Stimulated activated CD4-positive, alpha-beta T cell treated with anti-CD3 and anti-CD28 coated beads, Interleukin-4, amount 100 ng/mL, for 48 hours (primary cell): ENCODE results near the gene MYORG.
A peak's percentile ranks its signal among the peaks of the same experiment; 100 is the strongest.

Experiments
- DNase-seq, 2 donors: peaks; one replicate each; pipeline ENCODE4 v3.0.0-alpha.2; 2020; ENCODE audit warnings: low read depth in 2 of 2

The MYORG gene

GRCh38 chr9:34384368-34385165 lies 7.9 kb upstream of the MYORG start:
- no peak for DNase-seq

DNA sequence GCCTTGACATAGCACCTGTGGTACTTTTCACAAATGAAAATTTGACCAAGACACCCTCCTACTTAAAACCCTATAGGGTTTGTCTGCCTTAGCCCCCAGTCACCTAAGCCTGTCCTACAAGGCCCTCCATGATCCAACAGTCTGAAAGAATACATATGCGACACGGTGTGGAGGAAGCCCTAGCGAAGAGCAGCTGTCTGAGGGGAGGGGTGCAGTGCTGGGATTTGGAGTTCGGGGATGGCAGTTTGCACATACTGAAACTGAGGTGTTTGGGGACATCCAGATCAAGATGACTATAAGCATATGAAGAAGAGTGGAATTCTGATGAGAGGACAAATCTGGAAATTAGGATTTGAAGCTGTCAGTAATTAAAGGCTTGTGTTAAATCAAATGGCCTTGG lies 7.2 kb upstream of the MYORG start:
- no peak for DNase-seq

DNA sequence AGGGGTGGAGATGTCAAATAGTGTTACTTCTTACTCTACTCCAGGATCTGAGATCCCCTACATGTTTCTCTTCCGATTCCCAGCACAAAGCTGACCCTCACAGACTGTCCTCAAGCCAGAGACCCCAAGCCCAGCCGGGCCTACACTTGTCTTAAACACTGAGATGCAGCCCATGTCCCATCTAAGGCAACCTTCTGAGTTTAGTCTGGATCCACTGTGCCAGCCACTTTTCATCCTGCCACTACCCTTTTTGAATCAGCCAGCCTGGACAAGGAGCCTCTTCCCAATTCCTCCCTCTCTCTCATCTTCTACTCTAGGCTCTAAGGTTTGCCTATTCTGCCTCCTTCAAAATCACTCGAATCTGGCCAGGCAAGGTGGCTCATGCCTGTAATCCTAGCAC lies 6.2 kb upstream of the MYORG start:
- DNase-seq: no peak

DNA sequence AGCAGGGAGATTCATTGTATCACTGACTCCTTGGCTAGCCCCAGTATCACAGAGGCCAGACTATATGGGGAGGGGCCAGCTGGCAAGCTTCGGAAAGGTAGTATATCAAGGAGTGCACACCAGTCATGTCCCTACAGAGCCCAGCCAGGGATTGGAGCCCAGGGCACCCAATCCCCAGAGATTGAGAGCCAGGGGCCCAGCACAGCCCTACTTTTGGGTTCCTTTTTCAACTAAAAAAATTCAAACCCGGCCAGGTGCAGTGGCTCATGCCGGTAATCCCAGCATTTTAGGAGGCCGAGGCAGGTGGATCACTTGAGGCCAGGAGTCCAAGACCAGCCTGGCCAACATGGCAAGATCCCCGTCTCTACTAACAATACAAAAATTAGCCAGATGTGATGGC lies 5.4 kb upstream of the MYORG start:
- DNase-seq: no peak

- DNase-seq: no peak
Observed at GRCh38 chr9:34381323-34381722, 4.6 kb upstream of the MYORG start.

DNA sequence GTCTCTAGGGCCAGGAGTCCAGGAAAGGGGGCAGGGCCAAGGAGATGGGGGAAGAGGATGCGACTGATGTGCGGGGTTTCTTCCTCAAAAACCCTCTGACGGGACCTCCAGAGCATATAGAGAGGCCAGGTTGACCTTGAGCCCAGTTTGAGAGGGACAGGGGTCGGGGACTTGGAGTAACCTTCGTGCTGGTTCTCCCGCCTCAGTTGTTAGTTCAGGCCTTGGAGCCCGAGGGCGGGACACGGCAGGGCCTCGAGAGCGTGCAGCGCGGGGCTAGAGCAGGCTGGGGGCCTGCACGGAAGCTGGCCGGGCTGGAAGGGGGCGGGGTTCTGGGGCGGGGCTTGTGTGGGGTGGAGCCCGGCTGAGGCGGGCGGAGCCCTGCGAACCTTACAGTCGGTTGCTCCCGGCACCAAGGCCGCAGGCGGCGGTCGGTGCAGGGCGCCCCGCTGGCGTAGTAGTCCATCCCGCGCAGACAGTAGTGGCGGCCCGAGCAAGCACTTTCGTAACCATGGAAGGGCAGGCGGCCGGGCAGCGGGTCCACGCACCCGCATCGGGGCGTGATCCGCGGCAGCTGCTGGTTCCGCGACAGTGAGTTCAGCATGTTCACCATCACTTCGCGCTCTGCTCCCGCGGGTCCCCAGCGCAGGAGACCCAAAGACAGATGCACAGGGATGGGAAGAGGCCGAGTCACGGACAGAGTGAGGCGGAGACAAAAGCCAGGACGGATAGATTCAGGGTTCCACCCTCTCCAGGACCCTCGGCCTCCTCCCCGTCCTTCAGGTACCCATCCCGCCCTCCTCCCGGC lies 4.0 kb upstream of the MYORG start:
- DNase-seq: peak; percentile 74 to 75

DNA sequence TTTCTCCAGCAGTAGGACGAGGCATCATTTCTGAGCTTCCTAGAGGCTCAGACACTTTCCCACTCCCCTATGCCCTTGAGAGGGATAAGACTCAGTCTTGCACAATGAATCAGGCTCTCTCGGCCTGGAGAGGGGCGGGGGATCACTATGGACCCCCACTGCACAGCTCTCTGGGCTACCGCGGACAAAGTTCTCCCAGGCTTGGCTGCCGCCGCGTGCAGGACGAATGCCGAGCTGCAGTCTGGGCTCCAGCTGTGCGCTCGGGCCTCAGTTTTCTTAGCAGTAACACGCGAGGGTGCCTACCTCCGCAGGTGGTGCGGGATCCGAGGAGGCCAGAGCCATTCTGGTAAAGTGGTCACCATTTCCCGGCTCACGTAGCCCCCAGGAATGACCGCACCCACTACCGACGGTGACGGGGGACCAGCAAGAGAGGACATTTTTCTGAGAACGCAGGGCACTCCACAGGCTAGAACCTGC lies 3.4 kb upstream of the MYORG start:
- DNase-seq: no peak

DNA sequence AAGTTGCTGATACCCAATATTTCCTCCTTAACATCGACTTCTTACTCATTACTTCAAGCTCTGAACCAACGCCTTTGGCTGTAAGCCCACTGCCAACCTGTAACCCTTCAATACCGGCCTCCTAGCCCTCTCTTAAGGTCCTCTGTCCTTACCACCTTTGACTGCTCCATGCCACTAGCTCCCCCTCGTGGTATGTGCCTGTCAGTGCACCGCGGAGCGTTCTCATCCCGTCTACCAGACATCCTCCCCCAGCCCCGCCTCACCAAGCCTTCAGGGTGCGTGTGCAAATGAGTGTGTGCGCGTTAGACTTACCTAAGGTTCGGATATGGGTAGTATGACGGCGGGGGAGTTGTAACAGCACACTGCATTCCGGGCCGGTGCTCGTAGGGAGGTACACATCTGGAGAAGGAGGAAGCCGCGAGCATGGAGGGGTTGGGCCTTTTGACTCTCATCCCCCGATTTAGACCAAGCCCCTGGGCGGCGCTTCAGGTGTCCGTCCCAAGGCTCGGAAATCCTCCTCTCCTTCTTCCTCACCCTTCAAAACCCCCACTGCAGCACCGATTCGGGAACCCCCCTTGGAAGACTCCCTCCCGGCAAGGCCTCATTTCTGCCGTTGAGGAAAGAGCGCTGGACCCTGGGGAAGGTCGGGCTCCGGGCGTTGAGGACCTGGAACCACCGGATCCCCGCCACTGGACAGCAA lies 2.8 kb upstream of the MYORG start:
- peak; percentile 88 to 93 for DNase-seq

GRCh38 chr9:34378376-34379060 lies 1.8 kb upstream of the MYORG start:
- no peak for DNase-seq

- no peak for DNase-seq
Observed at GRCh38 chr9:34377404-34377746, 677 bp upstream of the MYORG start.

- peak in 1 of 2 donors; percentile 20 for DNase-seq
Observed at GRCh38 chr9:34375901-34376595, 650 bp downstream of the MYORG start.

GRCh38 chr9:34374905-34375552 lies 1.7 kb downstream of the MYORG start:
- DNase-seq: no peak

DNA sequence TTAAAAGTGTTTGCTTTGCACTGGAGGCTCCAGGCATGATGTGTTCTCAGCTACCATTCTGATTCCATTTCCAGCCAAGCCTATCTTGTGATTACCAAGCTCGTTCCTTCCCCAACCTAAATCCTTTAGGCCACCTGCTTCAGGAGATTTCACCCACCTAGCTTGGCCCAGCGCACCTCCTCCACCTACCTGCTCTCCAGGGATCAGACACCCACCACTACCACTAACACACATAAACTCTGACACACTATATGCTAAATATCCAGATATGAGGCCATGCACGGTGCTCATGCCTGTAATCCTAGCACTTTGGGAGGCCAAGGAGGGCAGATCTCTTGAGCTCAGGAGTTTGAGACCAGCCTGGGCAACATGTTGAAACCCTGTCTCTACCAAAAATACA lies 2.4 kb downstream of the MYORG start:
- no peak for DNase-seq

DNA sequence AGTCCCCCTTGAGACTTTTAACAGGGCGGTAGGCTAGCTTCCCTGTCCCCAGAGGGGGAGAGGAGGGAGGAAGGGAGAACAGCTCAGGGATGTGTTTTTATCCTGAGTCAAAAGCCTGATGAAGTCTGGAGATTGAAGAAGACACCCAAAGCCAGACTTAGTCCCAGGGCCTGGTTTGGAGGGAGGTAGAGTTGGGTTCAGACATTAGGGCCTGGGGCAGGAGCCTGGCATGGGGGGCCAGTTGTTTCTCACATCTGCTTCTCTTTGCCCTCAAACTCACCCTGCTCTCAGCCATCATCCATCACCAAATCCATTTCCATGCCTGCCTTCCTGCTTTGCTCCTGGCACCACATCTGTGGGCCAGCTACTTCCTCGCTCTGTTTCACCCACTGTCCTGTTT lies 2.9 kb downstream of the MYORG start:
- DNase-seq: no peak

DNA sequence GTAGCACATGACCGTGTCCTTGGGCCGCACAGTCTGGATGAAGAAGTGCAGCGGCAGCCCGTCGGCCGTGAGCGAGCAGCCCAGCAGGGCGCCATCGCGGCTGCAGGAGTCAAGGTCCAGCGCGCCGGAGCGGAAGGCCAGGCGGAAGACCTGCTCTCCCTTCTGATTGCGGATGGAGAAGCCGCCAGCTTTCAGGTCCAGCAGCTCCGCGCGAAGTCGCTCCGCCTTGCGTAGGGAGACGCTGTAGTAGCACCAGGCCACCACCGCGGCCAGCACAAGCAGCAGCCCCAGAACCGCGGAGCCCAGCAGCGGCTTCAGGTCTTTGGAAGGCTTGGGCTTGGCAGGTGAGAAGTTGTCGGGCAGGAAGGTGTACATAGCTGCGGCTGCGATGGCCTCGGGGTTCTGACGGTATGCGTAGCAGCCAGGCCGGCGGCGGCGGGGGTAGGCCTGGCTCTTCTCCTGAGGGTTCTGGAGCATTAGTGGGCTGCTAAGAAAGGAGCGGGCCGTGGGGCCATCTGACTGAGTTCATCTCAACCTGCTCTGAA lies 4.2 kb downstream of the MYORG start:
- DNase-seq: no peak

GRCh38 chr9:34371886-34372466 lies 4.7 kb downstream of the MYORG start:
- no peak for DNase-seq

- DNase-seq: no peak
Observed at GRCh38 chr9:34370970-34371880, 5.5 kb downstream of the MYORG start.

GRCh38 chr9:34370335-34370969 lies 6.2 kb downstream of the MYORG start:
- DNase-seq: no peak

- no peak for DNase-seq
Observed at GRCh38 chr9:34369636-34370035, 7.1 kb downstream of the MYORG start.
